GOT3 (cell line): ENCODE results near the gene MED26.
A peak's percentile ranks its signal among the peaks of the same experiment; 100 is the strongest.
"Not testable (repeated sequence)": the region's sequence is repeated elsewhere in the genome, so short reads cannot be mapped to it uniquely, and the experiment has no call there.

ENCODE experiments used
- DNase-seq: peaks from one replicate; lab custom pipeline; 2025; ENCODE audit warnings: mixed read lengths; lab: John Stamatoyannopoulos, UW

MED26 gene

GRCh38 chr19:16573925-16574324, 54.1 kb downstream of the MED26 start:
- DNase-seq, result no peak

- no peak for DNase-seq
Observed at GRCh38 chr19:16573296-16573695, 54.7 kb downstream of the MED26 start.

- peak; percentile 53 for DNase-seq
Observed at GRCh38 chr19:16572332-16573211, 55.4 kb downstream of the MED26 start, which contains the start of gene SLC35E1. SLC35E1 (minus strand) TSS chr19:16572415; CDS start chr19:16572364, 51 bp downstream.

DNA sequence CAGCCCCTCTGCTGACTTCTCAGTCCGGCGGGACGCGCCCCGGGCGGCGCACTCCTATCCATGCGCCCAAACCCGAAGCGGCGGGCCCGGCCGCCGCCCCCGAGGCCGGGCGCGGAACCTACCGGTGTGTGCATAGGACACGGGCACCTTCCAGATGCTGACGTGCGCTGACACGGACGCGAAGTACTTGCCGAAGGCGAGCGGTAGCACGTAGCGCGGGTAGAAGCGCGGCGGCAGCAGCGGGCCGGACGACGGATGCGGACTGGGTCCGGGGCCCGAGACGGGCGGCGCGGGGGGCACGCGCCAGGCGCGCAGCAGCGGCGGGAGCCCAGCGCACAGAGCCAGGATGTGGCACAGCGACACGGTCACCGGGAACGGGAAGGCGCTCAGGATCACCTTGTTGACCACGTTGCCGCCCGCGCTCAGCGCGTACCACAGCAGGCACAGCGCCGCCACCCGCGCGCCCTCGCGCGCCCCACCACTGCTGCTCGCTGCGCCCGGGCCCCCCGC, 56.1 kb downstream of the MED26 start:
- DNase-seq, result no peak

DNA sequence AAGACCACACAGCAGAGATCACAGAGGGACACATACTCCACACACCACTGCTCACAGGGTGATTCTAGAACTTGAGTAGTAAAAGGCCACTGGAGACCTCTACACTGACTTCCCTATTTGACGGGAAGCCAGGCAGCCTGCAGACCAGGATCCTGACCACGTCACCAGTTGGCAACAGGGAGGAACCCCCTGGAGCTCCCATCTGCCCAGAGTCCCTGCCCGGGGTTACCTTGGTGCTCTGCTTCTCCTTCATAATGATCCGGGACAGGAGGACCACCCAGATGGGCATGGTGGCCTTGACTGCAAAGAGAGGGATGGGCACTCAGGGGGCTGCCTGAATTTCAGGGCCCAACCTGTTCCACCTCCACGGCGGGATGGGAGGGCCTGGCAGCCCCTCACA, 56.7 kb downstream of the MED26 start:
- DNase-seq, result no peak

DNA sequence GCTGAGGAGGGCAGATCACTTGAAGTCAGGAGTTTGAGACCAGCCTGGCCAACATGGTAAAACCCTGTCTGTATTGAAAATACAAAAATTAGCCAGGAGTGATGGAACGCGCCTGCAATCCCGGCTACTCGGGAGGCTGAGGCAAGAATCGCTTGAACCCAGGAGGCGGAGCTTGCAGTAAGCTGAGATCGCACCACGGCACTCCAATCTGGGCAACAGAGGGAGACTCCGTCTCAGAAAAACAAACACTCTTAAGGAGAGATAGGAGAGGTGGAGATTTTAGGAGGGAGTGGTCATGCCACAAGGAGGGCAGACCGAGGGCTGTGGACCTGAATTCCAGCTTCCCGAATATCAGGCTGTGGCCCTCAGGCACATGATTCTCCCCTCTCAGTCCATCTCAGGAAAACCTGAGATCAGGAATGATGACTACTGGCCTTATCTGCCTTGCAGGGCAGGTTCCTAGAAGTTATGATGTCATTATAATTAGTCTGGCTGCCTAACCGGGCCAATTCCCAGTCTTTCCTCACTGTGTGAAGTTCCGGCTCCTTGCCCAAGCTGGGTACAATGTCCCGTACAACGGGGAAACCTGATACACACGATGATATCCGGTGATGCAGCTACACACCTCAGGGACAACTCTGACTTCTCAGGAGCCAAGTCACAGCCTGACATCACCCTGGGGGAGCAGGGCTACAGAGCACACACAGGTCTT, 58.2 kb downstream of the MED26 start:
- DNase-seq, result no peak

DNA sequence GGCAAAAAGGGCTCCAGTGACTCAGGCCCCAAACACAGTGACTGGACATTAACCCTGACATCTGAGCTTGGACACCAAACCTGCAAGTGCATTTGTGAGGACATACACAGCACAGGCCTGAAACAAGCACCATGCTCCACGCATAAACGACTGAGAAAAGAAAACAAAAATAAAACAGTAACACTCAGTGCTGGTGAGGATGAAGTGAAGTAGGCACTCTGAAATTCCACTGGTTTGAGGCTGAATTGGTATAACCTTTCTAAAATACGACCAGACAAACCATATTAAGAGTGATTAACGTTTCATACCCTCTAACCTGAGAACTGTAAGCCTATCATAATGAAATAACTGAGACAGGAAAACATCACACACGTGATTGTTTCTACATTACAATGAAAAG, 61.3 kb downstream of the MED26 start:
- no peak for DNase-seq

- DNase-seq, result no peak
Observed at GRCh38 chr19:16566161-16566560, 61.8 kb downstream of the MED26 start.

DNA sequence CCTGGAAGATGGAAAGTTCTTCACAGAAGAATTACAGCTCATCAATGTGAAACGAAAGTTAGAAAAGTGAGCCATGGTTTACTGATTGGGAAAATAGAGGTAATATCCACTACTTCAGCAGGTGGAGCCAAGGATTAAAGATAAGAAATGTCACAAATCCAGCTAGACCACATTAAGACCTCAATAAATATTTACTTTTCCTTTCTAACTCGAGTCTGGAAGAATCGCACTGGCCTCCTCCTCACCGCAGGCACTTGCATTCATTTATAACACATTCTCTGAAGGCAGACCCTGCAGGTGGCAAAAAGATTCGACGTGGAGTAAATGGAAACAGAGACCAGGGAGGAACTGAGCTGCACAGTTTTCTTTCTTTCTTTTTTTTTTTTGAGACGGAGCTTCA, 63.2 kb downstream of the MED26 start:
- no peak for DNase-seq

- no peak for DNase-seq
Observed at GRCh38 chr19:16562608-16563025, 65.4 kb downstream of the MED26 start.

GRCh38 chr19:16561382-16561781, 66.6 kb downstream of the MED26 start:
- DNase-seq, result no peak

GRCh38 chr19:16559780-16560276, 68.2 kb downstream of the MED26 start:
- DNase-seq, result no peak

GRCh38 chr19:16554776-16555175, 73.2 kb downstream of the MED26 start:
- no peak for DNase-seq

DNA sequence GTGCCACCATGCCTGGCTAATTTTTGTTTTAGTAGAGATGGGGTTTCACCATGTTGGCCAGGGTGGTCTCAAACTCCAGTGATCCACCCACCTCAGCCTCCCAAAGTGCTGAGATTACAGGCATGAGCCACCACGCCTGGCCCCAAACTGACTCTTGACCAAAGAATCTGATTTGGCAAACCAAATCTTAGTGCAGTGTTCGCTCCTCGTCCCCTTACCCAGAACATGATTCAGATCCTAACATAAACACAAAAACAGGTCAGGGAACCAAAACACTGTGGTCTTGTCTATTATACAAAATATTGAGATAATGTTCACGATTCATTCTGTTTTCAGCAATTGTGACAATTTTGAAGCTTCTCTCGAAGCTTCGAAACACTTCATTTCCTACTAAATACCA, 76.1 kb downstream of the MED26 start:
- not testable (repeated sequence) for DNase-seq

GRCh38 chr19:16548956-16549355, 79.0 kb downstream of the MED26 start:
- no peak for DNase-seq

GRCh38 chr19:16544473-16545231, 83.4 kb downstream of the MED26 start:
- DNase-seq, result no peak

- not testable (repeated sequence) for DNase-seq
Observed at GRCh38 chr19:16543734-16544133, 84.3 kb downstream of the MED26 start.

- DNase-seq, result no peak
Observed at GRCh38 chr19:16542910-16543472, 85.0 kb downstream of the MED26 start.

DNA sequence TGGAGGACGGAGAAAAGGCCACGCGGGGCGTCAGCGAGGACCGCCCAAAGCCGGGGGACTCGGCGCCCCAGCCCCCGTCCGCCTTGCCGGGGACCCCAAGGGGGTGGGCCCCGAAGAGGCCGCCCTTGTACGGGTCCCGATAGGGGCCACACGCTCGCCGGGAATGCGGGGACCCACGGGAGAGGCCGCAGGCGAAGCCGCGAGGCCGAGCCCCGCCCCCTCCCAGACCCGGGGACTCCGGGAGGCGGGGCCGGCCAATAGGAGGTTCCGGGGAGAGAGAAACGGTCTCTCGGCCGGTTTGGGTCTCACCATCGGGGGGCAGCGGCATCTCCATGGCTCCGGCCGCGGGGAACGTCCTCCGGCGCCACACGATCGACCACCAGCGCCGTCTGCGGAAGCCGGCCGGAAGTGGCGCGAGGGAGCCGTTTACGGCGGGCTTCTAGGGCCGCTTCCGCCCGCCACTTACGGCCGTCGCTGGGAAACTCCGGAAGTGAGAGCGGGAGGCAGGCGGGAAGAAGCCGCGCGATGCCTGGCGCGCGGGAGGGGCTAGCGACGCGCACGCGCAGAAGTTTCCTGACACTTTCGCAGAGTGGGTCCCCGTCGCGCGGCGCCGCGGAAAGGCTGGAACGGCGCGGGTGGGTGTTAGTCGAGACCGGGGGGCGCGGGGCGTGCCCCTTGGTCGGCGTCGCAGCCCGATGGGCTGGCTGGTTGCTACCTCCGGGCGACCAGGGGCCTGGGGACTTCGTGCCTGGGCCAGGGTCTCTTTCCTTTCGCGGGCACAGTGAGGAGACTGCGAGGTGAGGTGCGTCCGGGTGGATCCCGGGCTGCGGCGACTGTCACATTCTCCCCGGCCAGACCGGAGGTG, 85.7 kb downstream of the MED26 start, which contains the start of gene CHERP:
Gene CHERP (minus strand): TSS at position 393 of the 865 bp plus-strand sequence. CDS start 59 bp downstream, at position 334.
- DNase-seq, result peak; percentile 58

GRCh38 chr19:16541526-16542044, 86.4 kb downstream of the MED26 start:
- no peak for DNase-seq
